DND-41 (cell line): ENCODE measurements around the gene SHH.

ENCODE experiments used
- EZH2 ChIP-seq: IDR thresholded peaks from 3 replicates; pipeline ENCODE4 v1.6.1; 2012; ENCODE audit warnings: borderline replicate concordance, low read depth, mild to moderate bottlenecking, moderate library complexity, low read length, inconsistent platforms; ENCODE audit not compliant: severe bottlenecking
- TF ChIP-seq, protein P1 (sequence below): IDR thresholded peaks from 2 replicates; pipeline ENCODE4 v1.5.1; 2012; ENCODE audit warnings: borderline replicate concordance, low read length, moderate library complexity, mild to moderate bottlenecking; ENCODE audit not compliant: poor library complexity, severe bottlenecking; ENCODE audit errors: extremely low read depth

DNA sequence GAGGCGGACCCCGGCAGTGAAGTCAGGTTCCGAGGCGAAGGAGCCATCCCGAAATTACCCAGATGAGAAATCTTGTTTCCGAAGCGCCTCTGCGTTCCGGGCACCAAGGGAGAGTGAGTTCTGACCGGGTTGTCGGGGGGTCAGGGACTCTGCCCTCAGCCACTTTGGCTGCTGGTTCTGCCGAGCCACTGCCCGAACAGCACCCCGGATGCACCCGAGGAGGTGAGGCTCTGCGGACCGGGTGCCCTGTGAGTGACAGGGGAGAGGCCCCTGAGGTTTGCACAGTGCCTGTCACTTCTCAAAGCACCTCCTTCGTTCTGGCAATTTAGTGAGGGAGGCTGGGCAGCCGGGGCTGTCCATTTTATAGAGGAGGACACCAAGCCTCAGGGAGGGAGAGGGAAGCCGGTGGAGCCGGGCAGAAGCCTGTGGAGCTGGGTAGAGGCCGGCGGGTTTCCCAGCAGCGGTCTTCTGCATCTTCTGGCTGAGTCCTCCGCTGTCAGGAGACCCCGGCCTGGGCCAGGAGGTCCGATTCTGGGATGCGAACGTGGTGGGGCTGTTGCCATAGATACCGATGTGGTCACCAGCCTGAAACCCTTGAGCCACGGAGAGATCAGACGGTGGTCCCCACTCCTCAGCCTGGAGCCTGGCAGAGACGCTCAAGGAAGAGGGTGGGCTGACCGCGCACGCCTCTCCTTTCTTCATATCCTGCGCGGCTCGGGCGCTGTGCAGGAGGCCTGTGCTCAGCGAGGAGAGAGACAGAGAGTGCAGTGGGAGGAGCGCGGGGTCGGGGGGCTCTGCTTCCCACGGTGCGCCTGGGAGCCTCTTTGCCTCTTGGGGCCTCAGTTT is 18.9 kb upstream of the SHH start:
- TF ChIP-seq, protein P1, sequence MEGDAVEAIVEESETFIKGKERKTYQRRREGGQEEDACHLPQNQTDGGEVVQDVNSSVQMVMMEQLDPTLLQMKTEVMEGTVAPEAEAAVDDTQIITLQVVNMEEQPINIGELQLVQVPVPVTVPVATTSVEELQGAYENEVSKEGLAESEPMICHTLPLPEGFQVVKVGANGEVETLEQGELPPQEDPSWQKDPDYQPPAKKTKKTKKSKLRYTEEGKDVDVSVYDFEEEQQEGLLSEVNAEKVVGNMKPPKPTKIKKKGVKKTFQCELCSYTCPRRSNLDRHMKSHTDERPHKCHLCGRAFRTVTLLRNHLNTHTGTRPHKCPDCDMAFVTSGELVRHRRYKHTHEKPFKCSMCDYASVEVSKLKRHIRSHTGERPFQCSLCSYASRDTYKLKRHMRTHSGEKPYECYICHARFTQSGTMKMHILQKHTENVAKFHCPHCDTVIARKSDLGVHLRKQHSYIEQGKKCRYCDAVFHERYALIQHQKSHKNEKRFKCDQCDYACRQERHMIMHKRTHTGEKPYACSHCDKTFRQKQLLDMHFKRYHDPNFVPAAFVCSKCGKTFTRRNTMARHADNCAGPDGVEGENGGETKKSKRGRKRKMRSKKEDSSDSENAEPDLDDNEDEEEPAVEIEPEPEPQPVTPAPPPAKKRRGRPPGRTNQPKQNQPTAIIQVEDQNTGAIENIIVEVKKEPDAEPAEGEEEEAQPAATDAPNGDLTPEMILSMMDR: no peak
- no peak for TF ChIP-seq EZH2
